GM12864 (cell line): Measurements from ENCODE around the gene PTPRM.

Experiments
- DNase-seq: peaks from one replicate; pipeline ENCODE4 v3.0.0-alpha.2; 2011; ENCODE audit warnings: low read depth
- H3K4me3 ChIP-seq: 2 replicates; pipeline ENCODE4 v1.5.1; 2011; ENCODE audit warnings: mild to moderate bottlenecking, low read depth, low read length, control low read depth
- CTCF ChIP-seq: IDR thresholded peaks from 2 replicates; pipeline ENCODE4 v1.5.1; 2011; ENCODE audit warnings: low read depth, mild to moderate bottlenecking, moderate library complexity, low read length, control low read depth, inconsistent platforms; ENCODE audit errors: missing control alignments

Gene PTPRM

GRCh38 chr18:8283891-8284585 is 716.9 kb downstream of the PTPRM start:
- no peak overlapping the region for H3K4me3 ChIP-seq
- DNase-seq, result no peak
- TF ChIP-seq CTCF, result no peak

GRCh38 chr18:8286303-8286702 is 719.2 kb downstream of the PTPRM start:
- TF ChIP-seq CTCF, result no peak

GRCh38 chr18:8287196-8287885 is 720.2 kb downstream of the PTPRM start:
- TF ChIP-seq CTCF, result no peak
- H3K4me3 ChIP-seq, result no peak overlapping the region
- DNase-seq, result no peak

More at GRCh38 chr18:8286303-8286702, 719.2 kb downstream of the PTPRM start:
- H3K4me3 ChIP-seq, result no peak overlapping the region
- no peak for DNase-seq

- TF ChIP-seq CTCF, result no peak
- DNase-seq, result no peak
- H3K4me3 ChIP-seq, result no peak overlapping the region
Measured at GRCh38 chr18:8288472-8289195, 721.5 kb downstream of the PTPRM start.

GRCh38 chr18:8290435-8290834 is 723.3 kb downstream of the PTPRM start:
- no peak for TF ChIP-seq CTCF
- no peak overlapping the region for H3K4me3 ChIP-seq
- DNase-seq, result no peak

GRCh38 chr18:8290913-8291312 is 723.8 kb downstream of the PTPRM start:
- TF ChIP-seq CTCF, result no peak
- no peak overlapping the region for H3K4me3 ChIP-seq
- no peak for DNase-seq

GRCh38 chr18:8293184-8293583 is 726.1 kb downstream of the PTPRM start:
- DNase-seq, result no peak
- TF ChIP-seq CTCF, result no peak
- no peak overlapping the region for H3K4me3 ChIP-seq
